Measurements from ENCODE around the gene CLMP.

CLMP gene

DNA sequence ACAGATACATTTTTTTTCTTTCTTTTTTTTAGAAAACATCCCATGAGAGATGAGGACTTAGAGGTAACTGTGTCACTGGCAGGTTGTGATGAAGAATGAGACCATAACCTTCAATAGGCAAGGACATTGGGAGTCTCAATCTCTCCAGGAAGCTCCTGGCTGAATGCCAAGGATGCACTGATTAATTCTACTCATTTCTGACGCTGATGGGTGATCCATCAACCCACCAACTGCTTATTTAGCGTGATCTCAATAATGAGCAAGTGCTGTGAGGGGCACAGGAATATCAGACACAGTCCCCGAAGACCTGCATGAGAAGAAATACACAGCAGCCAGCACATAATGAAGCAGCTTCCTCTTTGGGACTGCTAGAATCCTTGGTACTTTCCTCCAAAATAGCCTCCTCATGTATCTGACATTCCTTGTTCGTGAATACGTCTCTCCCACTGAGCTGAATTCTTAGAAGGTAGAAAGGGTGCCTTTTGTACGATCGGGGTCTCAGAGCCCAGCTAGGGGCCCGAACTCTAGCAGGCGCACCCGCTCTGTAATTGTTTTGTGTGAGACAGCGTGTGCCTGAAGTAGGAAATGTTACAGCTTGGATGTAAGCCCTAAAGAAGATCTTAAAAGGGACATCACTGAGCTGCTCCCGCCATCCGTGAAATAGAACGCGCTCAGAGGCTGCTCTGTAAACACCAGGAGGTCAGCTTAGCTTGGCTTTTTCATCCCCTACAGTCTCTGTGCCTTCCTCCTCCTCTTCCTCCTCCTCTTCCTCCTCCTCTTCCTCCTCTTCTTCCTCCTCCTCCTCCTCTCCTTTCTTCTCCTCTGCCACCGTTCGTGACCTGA is 7.2 kb downstream of the CLMP start:
- DNase-seq: no peak

DNA sequence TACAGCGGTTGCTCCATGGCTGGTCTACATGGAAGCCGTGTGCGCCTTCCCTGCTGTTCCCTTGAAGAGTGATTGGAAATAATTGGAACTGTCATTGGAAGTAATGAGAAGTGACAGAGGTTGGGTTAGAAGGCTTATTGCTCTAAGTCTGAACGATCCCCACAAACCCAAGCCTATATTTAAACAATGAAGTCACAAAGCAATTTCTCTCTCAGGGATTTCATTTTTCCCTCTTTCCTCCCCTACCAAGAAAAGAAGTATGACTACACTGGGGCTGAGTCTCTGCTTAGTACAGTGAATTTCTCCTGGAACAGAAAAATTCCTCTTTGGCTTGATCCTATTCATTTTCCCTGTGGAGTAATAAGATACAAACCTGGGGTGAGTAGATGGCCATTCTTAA is 7.8 kb downstream of the CLMP start:
- no peak for DNase-seq

DNA sequence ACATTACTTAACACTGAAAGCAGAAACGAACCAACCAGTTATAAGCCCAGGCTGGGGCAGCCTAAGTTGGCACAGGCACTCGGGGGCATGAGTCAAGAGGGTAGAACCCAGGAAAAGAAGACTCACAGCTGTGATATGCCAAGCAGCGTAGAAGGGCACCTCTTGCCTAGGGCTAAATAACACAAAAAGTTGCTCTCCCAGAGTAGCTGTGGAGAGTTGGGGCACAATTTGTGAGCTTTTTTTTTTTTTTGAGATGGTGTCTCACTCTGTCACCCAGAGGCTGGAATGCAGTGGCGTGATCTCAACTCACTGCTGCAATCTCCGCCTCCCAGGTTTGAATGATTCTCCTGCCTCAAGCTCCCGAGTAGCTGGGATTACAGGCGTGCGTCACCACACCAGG is 8.8 kb downstream of the CLMP start:
- DNase-seq: no peak

DNA sequence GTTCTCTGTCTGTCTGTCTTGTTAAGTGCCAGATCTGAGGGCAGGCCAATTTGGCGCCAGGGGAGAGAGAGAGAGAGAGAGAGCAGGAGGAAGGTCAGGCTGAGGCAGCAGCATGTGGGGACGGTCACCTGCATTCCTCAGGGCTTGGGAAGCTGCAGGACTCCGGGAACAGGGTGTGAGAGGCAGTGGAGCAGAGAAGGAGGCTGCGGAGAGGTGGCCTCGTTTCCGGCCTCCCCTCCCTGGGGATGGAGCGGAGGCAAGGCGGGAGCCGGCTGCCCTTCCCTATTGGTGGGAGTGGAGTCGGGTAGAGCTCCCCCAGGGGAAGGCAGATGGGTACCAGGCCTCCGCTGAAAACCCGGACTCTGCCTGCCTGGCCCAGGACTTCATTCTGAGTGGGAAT is 9.7 kb downstream of the CLMP start:
- DNase-seq: no peak

DNA sequence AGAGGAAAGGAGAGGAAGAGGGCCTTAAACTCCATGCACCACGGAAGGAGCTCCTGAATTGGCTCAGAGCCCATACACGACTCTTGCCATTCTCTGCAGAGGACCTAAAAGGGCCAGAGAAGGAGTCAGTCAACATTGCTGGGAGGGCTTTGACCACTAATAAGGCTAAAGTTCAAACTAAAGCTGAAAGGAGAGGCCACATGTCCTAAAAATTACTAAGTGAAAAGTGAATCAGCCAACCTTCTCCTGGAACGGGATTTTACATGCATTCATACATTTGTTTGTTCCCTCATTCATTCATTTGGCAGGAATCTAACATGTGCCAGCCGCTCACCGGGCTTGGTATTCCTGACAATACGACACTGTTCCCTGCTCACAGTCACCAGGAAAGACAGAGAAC is 10.5 kb downstream of the CLMP start:
- DNase-seq: no peak

DNA sequence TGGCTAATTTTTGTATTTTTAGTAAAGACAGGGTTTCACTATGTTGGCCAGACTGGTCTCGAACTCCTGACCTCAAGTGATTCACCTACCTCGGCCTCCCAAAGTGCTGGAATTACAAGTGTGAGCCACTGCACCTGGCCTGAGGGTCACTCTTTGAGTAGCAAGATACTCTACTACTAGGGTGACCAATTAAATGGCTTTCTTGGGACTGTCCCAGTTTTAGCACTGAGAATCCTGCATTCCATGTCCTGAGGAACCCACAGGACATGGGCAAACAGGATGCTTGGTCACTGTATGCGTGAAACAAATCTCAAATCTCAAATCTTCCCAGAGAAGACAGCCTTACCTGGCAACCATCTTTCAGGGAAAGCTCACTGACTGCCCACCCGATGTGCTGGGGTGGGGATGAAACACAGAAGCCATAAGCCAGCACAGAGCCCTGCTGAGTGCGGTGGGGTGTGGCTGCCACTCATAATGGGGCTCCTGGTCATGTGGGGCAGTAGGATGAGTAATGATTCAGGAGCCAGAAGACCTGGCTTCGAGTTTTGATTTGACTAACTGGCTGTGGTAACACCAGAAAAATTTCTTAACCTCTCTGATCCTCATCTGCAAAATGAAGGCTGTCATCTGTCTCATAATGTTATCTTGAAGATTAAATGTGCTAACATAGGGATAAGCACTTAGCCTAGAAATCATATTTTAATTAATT is 11.5 kb downstream of the CLMP start:
- DNase-seq: no peak

DNA sequence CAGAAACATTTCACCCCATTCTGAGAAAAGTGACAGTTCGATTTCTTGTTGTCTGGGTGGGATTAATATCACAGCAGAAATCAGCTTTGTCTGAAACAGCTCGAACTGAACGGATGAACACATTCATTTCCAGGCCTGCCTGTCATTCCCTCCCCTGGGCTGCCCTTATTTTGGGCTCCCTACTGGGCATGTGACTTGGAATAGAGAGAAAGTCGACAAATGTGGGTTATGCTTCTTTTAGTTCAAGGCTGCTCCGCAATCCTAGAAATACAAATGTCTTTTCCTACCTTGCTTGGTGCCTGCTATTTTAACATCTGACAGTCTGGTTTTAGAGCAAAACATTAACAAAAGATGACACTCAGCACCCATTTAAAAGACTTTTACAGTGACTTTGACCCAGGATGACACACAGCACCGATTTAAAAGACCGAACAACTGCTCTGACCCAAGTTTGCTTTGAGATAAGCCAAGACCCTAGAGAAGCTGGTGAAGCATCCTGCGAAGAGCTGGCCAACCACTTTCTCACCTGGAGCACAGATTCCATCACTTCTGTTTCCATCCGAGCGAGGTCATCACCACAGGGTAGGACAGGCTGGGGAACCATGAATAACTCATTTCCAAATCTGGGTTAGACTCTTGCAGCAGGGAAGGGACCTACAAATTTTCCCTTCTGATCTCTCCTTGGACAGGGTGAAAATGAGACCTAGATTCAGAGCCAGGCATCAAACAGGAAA is 13.1 kb downstream of the CLMP start:
- no peak for DNase-seq

DNA sequence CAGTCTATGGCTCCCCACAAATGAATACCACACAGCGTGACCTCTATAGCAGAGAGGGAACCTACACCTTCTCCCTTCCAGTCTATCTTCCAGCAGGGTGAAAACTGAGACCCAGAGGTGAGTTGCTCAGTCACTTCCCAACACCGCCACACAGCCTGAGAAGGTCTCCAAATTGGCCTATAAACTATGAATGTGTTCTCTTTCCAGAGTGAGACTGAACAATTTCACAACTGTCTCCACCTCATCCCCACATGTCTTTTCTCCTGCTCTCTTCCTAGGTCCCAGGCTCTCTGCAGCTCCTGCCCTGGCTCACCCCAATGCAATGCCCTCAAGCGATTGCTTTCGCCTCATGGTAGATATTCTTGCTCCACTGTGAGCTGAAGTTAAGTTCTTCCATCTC is 14.0 kb downstream of the CLMP start:
- no peak for DNase-seq

DNA sequence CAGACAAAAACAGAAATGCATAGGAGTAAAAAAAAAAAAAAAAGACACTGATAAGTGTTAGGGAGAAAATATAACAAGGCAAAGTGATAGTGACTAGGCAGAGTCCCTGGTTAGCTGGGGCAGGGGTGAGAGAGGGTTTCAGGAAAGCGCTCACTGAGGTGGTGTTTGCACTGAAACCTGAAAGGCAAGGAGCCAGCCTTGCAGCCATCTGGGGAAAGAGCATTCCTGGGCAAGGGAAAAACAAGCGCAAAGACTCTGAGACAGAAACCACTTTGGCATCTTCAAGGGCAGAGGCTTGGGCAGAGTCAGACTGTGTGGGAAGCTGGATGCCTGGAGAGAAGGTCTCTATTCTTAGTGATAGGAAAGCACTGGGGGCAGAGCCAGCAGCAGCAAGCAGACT is 14.5 kb downstream of the CLMP start:
- DNase-seq: no peak

DNA sequence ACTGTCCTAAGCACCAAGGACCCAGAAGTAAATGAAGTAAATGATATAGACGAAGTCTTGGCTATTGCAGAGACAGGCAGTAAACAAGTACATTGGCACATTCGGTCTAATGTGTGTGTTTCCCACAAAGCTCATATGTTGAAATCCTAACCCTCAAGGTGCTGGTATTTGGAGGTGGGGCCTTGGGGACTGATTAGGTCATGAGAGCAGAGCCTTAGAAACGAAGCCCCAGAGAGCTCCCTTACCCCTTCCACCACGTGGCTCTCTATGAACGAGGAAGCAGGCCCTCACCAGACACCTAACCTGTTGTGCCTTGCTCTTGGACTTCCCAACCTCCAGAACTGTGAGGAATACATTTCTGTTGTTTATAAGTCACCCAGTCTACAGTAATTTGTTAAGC is 14.9 kb downstream of the CLMP start:
- no peak for DNase-seq

DNA sequence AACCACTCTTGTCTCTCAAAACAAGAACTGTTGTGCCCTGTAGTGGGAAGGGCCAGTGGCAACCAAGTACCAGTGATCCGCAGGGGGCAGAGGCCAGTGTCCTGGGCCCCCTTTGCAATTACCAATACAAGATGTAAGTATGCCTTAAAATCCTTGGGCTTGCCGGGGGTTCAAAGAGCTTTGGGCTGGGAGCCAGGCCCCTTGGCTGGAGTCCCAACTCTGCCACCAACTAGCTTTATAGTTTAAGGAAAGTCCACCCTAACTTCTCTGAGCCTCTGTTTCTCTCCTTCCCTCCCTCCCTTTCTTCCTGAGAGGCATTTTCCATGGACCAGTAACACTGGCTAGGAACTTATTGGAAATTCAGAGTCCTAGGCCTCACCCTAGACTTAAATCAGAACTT is 15.5 kb downstream of the CLMP start:
- no peak for DNase-seq

DNA sequence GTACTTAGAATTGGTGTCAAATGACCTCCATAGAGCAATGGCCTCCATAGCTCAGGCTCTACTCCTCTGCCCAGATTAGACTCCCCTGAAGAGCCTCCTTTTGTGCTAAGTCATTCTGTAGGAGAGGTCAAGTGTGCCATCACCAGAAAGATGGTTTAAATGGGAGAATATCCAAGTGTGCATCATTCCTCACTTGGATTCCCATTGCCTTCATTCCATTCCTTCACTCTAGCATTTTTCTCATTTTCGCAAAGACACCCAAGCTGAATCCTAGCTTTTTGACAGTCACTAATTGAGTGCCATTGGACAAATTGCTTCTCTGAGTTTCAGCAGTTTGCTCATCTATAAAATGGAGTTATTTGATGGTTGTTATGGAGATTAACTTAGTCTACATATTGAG is 16.9 kb downstream of the CLMP start:
- DNase-seq: no peak

DNA sequence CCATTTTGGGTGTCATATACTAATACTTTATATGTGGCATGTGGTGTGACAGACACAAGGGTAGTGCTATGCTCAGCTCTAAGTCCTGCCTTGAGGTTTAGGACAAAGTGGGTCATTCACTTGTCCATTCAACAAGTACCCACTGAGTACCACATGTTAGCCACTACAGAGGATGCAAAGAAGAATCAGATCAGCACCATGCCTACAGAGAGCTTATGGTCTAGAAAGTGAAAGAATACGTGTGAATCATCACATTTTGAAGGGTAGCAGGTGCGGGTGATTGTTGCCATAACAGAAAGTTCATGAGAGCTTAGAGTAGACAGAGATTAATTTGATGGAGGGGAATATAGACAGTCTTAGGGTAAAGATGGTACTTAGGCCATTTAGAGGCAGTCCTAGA is 18.3 kb downstream of the CLMP start:
- DNase-seq: no peak

DNA sequence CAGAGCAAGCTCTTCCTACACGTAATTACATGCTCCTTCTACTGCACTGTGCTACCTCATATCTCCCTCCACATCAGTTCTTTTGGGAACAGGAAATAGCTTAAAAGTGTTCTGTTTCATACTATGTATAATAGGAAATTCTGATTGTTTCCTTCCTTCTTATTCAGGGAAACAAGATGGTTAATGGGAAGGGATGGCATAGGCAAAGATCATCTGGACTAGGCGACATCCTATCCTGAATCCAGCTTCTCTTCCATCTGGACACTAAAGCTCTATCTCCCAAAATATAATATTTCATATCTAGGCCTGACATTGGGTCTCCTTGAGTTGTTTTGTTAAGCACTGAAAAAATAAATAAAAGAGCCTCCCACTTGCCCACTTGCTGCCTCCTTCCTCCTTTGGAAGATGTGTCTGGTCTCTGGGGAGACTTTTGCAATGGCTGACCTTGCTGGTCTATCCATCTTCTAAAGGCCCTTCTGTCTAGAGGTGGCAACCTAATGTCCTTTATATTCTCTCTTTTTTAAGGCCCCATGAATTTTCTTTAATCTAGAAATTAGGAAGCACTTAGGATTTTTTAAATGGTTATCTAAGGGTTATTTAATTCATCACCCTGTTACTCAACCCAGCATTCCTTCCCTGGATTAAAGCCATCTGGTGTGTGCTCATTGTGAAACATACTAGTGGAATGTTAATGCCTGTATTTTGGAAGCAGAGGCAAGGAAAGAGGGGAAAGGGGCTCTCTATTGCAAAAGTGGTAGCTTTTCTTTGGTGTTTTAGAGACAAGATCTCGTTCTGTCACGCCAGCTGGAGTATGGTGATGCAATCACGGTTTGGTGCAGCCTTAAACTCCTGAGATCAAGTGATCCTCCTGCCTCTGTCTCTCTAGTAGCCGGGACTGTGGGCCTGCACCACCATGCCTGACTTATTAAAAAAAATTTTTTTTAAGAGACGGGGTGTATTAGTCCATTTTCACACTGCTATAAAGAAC is 20.6 kb downstream of the CLMP start:
- peak; percentile 34 for DNase-seq

DNA sequence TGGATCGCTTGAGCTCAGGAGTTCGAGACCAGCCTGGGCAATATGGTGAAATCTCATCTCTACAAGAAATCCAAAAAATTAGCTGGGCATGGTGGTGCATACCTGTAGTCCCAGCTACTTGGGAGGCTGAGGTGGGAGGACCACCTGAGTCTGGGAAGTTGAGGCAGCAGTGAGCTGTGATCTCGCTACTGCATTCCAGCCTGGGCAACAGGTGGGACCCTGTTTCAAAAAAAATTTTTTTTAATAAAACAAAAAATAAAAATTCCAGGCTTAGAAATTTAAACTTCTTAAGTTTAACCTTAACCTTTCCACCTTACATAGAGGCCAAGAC is 21.2 kb downstream of the CLMP start:
- no peak for DNase-seq

DNA sequence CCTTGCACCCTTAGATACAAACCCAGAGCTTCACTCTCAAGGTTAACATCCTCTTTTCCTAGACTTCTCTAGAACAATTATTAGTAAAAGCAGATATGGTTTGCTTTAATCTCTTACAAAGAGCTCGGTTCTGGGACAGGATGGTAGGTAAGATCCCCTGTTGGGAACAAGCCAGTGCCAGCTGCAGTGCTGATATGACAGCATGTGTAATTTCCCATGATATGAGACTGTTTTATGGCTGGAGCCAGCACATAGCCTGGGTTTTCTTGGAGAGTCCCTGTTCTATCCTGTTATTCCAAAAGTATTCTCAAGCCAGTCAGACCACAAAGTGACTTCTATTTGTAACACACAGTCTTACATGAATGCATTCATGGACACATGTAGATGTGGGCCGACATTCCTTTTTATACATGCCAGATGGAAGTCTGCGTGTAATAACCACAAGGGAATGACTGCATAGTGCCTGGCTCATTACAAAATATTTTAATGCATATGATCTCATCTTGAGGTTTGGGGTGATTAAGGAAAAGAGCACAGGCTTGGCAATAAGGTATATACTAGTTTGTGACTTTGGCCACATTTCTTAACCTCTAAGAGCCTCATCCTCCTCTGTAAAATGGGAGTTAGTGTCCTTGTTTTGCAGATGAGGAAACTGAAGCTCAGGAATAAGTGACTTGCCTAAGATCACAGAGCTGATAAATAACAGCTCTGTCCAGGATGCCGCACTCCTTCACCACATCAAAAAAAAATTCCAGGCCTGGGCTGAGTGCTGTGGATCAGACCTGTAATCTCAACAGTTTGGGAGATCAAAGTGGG is 21.8 kb downstream of the CLMP start:
- no peak for DNase-seq

DNA sequence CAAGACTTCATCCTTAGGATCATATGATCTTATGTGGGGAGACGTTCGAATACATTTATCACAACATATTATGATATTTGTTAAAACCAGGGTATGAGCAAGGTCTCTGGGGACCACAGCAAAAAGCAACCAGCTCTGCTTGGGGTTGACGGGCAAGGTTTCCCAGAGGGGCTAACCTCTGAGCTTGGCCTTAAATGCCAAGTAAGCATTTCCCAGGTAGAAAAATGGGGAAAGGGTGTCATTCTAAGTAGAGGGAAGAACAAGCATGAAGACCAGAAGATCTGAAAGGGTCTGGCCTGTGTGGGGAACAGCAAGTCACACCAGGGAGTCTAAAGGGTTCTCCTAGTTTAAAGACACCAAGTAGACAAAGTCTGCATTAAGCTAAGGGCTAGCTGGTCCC is 24.1 kb downstream of the CLMP start:
- no peak for DNase-seq

DNA sequence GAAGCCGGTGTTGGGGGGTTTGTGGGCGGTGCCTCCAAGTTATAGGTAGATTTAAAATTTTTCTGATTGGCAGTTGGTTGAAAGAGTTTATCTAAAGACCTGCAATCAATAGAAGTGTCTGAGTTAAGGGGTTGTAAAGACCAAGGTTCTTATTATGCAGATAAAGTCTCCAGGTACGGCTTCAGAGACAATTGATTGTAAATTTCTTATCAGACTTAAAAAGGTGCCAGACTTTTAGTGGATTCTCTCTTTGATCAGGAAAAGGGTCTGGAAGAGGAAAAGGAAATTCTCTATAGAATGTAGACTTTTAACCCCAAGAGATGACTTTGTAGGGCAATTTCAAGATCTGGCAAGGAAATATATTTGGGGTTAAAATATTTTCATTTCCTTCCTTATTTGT is 25.2 kb downstream of the CLMP start:
- no peak for DNase-seq

DNA sequence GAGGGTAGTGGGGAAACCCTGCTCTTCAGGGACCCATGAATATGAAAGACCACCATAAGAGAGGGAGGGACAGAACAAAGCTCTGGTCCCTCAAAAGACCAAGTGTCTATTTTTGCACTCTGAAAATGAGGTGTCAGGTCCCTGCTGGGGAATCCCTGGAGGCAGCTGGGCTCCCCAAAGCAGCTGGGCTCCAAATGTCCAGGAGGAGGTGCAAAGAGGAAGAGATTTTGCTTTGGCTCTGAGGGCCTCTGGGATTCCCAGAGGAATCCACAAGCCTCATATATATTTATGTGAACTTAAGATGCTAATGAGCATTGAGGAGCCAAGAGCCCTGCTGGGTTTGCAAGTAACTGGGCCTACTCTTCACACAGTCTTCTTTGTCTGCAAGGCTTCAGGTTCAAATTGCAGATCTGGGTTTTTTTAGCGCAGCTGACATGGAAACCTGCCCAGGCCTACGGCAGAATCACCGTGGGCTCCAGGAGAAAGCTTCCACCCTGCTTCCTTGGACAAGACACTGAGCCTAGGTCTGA is 26.0 kb downstream of the CLMP start:
- no peak for DNase-seq

DNA sequence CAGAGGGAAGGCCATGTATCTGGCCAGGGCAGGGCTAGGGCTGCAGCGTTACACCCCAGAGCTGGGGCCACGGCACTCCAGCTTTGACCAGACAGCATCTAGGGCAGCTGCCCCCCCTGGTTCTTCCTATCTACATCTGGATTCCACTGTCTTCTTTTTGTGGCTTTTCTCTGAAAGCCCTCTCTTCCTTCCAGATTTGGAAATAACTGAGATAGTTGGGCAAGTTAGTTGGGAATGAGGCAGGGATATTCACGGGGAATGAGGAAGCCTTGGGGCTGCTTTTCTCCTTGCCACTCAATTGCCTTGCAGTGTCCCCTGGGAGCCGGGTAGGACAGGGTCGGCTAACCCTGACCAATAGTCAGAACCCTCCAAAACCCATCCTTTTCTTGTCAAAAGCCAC is 26.8 kb downstream of the CLMP start:
- no peak for DNase-seq

DNA sequence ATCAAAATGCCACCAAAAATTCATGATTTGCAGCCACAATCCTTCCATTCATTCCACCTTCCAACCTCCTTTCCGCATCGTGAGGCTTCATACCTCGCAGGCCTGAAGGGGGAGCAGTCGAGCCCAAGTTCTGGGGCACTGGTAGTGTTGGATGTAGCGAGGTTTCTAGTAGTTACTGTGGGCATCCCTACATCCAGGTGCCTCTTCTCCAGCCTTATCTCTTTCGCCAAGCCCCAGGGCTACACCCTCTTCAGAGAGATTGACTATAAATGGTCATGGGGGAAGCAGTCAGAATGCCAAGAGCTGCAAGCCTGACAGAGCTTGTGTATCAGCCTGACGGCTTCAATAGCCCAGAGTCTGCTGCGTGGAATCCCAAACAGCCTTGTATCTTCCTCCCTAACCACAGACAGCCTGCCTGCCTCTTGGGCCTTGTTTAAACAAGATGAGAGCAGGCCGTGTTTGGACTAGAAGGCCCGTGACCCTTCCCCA is 28.9 kb downstream of the CLMP start:
- DNase-seq: peak; percentile 9
